SJSA1 (cell line): ENCODE measurements around the gene ITM2C. TPM values are rescaled to one million over a fixed set of nuclear protein-coding genes. Genes with fewer than 3 reads are reported as not detected.

ENCODE experiments used
- DNase-seq, 2 experiments: peaks; one replicate each; pipeline ENCODE4 v3.0.0-alpha.2; 2015 to 2020; ENCODE audit warnings: low spot score in 2 of 2, low read depth in 1 of 2
- H3K27ac ChIP-seq: fragments of 250-450 bp; sonication (Bioruptor Pico); 2 replicates; pipeline ENCODE4 v1.5.1; 2020; ENCODE audit warnings: mild to moderate bottlenecking, moderate library complexity
- H3K27me3 ChIP-seq: fragments of 250-450 bp; sonication (Bioruptor Pico); replicated peaks from 2 replicates; pipeline ENCODE4 v1.5.1; 2020; ENCODE audit warnings: mild to moderate bottlenecking, moderate library complexity
- H3K36me3 ChIP-seq: fragments of 250-450 bp; sonication (Bioruptor Pico); 2 replicates; pipeline ENCODE4 v1.5.1; 2020; ENCODE audit warnings: mild to moderate bottlenecking
- H3K4me1 ChIP-seq: fragments of 250-450 bp; sonication (Bioruptor Pico); replicated peaks from 2 replicates; pipeline ENCODE4 v1.6.1; 2021; ENCODE audit warnings: mild to moderate bottlenecking
- H3K4me3 ChIP-seq: fragments of 250-450 bp; sonication (Bioruptor Pico); 2 replicates; pipeline ENCODE4 v1.5.1; 2020; ENCODE audit warnings: mild to moderate bottlenecking
- H3K9me3 ChIP-seq: fragments of 250-450 bp; sonication (Bioruptor Pico); replicated peaks from 2 replicates; pipeline ENCODE4 v1.5.1; 2020; ENCODE audit warnings: mild to moderate bottlenecking
- total RNA-seq: library from RNA; depleted of rRNA; stranded (reverse); fragments of >200 nt; shearing (Covaris generic); gene quantifications from 2 replicates; pipeline ENCODE4 v1.2.3, GENCODE V29; 2014

ITM2C gene
- total RNA-seq, 1 experiment from 2014 or later: 216 TPM

DNA sequence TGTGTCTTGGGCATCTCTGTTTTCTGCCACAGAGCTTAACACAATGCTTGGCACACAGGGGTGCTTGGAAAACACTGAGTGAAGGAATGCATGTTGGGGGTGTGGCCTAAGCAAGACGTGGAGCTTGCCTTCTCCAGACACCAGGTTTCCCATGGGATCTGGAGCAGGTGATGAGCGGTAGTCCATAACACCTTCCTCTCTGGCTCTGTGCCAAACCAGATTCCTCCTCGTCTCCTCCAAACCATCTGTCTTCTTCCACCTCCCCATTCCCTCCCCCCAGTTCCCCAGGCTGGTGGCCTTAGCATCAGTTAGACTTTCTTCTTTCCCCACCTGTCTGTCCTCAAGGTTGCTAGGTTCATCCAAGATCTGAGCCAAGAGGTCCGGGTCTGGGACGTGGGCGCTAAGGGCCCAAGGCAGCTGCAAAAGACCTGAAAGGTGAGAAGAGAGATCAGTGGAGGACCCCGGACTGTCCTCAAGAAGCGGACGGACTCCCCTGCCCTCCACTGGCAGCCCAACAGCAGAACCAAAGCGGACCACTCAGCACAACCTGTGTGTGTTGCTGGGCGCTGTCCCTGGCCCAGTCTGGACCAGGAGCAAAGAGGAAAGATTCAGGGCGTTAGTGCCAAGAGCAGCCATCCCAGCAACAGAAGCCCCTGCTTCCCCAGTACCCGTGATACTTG is 1.2 kb upstream of the ITM2C start:
- peaks cover 17% of the 10 kb centered on the region for H3K4me1 ChIP-seq
- no peak for DNase-seq
- H3K27ac ChIP-seq: no peak overlapping the region
- H3K36me3 ChIP-seq: peaks cover 7% of the 10 kb centered on the region
- peaks cover 4% of the 10 kb centered on the region for H3K9me3 ChIP-seq
- no peaks in the 10 kb centered on the region for H3K27me3 ChIP-seq
- H3K4me3 ChIP-seq: no peak overlapping the region

DNA sequence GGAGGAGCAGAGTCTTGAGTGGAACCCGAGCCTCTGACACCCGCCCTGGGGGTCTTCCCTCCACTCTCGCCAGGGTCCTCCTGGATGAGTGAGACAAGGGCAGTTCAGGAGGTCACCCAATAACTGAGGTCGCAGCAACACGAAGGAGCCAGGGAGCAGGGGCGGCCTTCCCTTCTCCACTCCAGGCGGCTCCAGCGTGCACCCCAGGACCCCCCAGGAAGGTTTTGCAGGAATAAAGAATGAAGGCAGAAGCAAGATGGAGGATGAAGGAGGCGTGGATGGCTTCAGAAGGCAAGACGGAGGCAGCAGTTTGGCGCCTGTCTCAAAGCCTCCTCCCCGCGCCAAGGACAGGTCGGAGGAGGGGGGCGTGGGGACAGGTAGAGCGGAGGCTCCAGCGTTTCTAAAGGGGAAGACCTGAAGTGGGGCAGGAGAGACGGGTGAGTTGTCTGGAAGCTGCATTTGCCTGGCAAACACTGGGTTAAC is 579 bp upstream of the ITM2C start:
- Histone ChIP-seq H3K4me1 (peaks cover 17% of the 10 kb centered on the region), H3K4me3 (peak overlapping the region; percentile 97), H3K36me3 (peaks cover 11% of the 10 kb centered on the region), H3K27me3 (no peaks in the 10 kb centered on the region), H3K27ac (no peak overlapping the region), H3K9me3 (peaks cover 4% of the 10 kb centered on the region)
- DNase-seq: no peak

DNA sequence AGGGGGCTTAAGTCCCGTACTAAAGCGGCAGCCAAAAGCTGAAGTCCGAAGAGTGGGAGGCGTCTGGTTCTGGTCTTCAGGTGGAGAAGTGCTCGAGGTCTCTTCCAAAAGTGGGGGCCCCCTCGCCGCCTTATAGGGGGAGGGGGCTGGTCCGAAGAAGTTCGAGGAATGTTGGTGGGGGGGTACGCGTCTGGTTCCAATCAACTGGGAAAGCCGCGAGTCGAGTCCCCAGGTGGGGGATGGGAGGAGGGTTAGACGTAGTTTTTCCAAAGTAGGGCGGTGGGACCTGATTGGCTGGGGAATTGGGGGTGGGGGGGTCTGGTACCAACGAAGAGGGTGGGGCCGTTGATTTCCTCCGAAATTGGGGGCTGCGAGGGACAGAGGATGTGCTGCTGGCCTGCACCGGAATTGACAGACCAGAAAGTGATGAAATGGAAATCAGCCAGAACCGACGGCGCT is 594 bp downstream of the ITM2C start:
- H3K4me1 ChIP-seq: peaks cover 17% of the 10 kb centered on the region

DNA sequence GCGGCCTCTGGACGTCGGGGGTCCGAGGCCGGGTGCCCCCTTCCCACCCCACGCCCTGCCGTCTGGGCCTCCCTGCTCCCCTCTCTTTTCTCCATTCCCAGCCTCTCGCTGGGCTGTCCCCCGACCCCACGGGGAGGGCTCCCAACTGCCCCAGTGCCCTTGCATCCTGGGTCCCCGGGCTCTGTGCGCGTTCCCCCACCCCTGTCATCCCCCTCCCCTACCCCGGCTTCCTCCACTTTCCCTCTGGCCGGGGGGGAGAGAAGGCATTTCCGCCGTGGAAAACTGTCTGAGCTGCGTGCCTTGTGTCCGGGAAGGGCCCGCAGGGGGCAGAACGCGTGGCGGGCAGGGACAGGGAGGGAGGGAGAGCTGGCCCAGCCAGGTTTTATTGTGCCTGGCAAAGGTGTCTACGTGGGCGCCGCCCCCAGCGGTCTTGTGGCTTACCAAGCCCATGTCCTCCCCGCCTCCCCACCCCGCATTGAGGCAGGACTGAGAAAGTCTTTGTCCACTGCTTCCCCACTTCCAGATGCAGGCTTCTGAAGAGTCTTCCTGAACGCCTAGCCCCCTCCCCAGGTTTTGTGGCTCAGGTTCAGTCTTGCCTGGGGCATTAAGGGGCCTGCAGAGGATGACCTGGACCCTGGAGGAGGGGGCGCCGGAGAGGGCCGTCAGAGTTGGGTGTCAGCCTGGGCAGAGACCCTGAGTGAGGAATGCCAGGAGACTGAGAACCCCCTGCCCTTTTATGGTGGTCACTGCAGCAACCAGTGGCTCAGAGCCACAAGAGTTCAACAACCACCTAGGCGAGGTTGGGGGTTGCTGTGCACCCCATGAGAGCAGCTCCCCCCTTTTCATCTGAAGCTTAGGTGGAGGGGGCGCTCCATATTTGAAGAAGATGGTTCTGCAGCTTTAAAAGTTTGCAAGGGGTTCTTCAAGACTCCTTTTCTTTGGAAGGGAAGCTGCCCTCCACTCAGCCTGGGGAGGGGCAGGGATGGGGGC is 1.3 kb downstream of the ITM2C start:
- H3K27me3 ChIP-seq: no peaks in the 10 kb centered on the region
- H3K4me3 ChIP-seq: peak overlapping the region; percentile 97
- DNase-seq: peak in 1 of 2 experiments; percentile 37
- H3K36me3 ChIP-seq: peaks cover 11% of the 10 kb centered on the region
- H3K27ac ChIP-seq: no peak overlapping the region
- peaks cover 18% of the 10 kb centered on the region for H3K4me1 ChIP-seq
- H3K9me3 ChIP-seq: peaks cover 4% of the 10 kb centered on the region

More for the DNA sequence above, 594 bp downstream of the ITM2C start:
- peaks cover 11% of the 10 kb centered on the region for H3K36me3 ChIP-seq
- DNase-seq: peak in 1 of 2 experiments; percentile 43
- H3K4me3 ChIP-seq: peak overlapping the region; percentile 97
- H3K9me3 ChIP-seq: peaks cover 4% of the 10 kb centered on the region
- H3K27ac ChIP-seq: peak overlapping the region; percentile 31; the same call in 1 of the 2 replicates
- H3K27me3 ChIP-seq: no peaks in the 10 kb centered on the region

DNA sequence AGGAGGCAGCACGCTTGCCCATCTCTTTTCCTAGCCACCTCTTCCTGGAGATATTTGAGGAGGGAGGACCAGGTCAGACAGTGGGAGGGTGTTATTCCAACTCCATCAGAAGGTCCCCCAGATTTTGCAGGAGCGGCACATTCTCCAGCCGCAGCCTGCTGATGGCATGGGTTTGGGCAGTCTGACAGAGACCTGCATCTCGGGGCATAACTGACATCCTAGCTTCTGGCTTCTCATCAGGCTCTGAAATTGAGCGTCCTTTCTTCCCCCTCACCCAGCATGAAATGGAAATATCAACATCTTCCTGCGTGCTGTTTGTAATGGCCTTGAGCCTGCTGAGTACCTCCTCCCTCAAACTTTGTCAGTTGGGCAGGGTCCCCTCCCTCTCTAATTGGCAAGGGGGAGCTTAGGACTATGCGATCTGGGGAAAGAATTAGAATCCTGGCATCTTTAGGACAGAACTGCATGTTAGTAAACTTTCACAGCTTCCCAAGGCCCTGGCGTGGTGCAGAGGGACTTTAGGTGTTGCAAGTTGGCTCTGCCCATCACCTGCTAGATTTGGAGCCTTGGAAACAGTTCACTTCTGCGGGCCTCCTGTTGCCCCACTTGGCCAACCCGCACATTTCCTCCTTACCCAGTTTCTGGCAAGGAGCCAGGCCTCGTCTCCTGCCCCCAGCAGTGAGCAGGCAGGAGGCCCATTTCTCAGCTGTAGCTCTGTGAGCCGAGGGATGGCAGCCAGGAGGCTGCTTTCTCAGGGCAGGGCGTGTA is 2.2 kb downstream of the ITM2C start:
- peak in 1 of 2 experiments; percentile 48 for DNase-seq
- Histone ChIP-seq H3K36me3 (peaks cover 11% of the 10 kb centered on the region), H3K4me3 (no peak overlapping the region), H3K27ac (no peak overlapping the region), H3K9me3 (peaks cover 4% of the 10 kb centered on the region), H3K4me1 (peaks cover 21% of the 10 kb centered on the region), H3K27me3 (no peaks in the 10 kb centered on the region)

DNA sequence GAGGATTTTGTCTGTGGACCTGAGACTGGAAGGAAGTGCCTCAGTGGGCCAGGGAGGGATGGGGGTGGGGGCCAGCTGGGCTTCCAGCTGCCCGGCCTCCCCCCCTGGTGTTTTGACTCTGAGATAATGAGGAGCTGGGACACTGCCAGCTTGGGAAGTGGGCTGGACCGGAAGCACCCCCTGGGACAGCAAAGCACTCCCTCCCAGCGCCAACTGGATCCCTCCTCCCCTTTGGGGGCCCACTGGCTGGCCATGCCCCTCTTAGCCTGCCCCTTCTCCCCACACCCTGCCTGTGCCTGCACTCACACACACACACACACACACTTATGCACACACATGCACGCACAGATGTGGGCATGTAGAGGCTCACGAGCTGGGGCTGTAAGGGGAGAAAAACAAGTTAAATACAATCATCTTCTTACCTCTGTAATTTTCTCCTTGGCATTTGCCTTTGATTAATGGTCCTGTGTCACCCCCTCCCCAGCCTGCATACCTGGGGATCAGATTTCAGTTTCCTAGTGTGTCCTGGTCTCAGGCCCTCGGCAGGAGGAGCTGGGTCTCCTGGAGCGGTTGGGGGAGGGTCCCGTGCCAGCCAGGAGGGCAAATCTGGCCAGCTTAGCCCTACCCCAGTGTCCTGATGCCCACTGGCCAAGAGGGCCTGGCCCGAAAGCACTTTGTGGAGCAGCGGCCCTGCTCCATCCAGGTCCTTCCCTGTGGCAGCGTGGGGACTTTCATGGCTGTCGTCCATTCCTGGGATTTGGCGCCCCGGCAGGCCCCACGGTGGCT is 3.6 kb downstream of the ITM2C start:
- H3K27ac ChIP-seq: no peak overlapping the region
- no peaks in the 10 kb centered on the region for H3K27me3 ChIP-seq
- peaks cover 21% of the 10 kb centered on the region for H3K4me1 ChIP-seq
- DNase-seq: peak in 1 of 2 experiments; percentile 39
- H3K36me3 ChIP-seq: peaks cover 13% of the 10 kb centered on the region
- peaks cover 4% of the 10 kb centered on the region for H3K9me3 ChIP-seq
- H3K4me3 ChIP-seq: no peak overlapping the region

DNA sequence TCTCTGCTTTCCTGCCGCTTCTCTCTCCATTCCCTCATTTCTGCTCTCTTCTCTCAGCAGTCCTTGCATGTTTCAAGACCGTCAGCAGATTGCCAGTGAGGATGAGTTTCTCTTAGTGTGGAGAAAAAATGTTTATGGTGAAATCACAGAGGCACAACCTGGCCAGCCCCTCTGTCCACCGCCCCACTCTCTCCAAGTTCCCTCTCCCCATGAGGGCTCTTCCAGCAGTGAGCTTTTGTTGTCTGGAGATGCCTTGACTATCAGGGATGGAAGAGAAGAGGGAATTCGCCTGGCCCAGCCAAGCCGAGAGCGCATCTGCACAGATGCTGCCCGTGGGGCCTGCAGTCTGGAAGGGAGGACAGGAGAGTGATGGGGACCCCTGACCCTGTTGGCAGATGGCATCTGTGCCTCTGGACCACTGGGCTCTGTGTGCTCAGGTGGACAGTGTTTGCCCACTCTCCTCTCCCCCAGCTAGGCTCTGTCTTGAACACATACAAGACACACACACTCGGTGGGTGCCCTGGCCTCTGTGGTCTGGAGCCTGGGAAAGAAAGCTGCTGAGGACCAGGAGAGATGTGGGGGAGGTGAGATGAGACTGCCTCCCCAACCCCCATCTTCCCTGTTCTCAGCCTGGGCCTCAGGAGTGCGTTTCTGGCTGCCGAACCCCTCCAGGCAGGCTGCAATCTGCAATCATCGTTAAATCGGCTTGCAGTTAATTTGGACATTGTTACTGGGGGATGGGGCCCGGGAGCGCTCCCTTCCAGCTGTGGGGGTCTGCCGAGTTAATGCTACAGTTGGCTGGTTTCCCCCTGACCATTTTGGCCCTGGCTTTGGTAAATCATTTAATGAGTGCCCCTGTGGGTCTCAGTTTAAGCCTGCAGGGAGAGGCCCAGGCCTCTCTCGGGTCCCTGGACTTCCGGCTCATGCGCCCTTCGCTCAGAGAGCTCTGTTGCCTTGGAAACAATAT is 4.5 kb downstream of the ITM2C start:
- no peaks in the 10 kb centered on the region for H3K27me3 ChIP-seq
- no peak overlapping the region for H3K27ac ChIP-seq
- peaks cover 21% of the 10 kb centered on the region for H3K4me1 ChIP-seq
- H3K4me3 ChIP-seq: no peak overlapping the region
- H3K9me3 ChIP-seq: peaks cover 4% of the 10 kb centered on the region
- peak in 1 of 2 experiments; percentile 35 for DNase-seq
- H3K36me3 ChIP-seq: peaks cover 21% of the 10 kb centered on the region

DNA sequence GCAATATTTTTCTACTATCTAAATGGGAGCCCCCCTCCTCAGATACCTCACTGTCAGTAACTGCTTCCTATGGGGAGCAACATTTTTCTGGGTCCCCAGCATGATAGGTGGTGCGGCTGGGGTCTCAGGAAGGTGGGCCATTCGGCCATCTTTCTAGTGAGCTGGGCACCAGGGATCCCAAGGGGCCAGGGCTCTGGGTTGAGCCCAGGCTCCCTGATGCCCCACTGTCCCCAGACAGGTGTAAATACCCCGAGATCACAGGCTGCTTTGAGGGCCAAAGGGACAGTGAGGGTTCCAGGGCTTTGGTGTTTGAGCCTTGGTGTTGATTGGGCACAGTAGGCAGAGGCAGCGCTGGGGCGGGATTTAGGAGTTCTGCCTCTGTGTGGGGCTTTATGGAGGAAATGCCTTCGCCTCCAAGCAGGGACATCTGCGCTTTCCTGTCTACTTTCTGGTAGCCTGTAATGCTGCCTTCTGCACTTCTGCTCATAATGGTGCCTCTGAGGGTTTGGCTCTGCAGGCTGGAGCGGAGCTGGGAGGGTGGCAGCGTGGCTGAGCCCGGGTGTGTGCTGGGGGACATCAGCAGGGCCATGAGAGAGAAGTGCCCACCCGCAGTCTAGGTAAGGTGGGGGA is 5.3 kb downstream of the ITM2C start:
- Histone ChIP-seq H3K36me3 (peaks cover 27% of the 10 kb centered on the region), H3K4me3 (no peak overlapping the region), H3K27ac (no peak overlapping the region), H3K27me3 (no peaks in the 10 kb centered on the region), H3K9me3 (peaks cover 2% of the 10 kb centered on the region), H3K4me1 (peaks cover 19% of the 10 kb centered on the region)
- peak in 1 of 2 experiments; percentile 40 for DNase-seq

DNA sequence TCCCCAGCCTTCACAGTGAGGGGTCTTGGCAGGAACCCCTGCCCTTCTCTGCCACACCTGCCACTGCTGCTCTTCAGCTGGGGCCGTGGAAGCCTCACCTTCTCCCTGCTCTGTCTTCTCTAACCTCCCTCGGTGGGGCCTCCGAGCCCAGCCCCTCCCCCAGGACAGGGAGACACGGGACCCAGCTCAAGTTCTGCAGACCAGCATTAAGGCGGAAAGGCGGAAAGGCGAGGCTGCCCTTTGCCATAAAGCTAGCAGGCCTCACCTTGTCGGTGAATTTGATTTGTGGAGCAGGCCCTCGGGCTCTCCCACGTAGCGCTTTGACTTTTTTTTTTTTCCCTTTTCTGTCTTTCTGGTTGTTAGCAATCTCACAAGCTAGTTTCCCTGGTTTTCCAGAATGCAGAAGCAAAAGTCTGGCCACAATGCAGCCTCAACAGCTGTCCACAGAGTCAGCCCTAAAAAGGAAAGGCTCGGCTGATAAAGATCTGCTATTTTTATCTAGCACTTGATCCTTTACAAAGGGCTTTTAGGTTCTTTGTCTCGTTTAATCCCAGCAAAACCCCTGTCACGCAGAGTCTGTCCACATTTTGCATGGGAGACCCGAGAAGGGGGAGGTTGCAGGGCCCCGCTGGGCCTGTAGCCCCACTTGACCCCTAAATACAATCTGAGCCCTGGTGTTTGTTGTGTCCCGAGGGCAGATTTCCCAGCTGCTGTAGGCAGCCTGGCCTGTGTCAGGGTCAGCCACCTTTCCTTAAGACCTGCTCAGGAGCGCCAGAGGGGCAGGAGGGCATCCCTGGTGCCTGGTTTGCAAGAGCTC is 6.0 kb downstream of the ITM2C start:
- Histone ChIP-seq H3K27ac (no peak overlapping the region), H3K27me3 (no peaks in the 10 kb centered on the region), H3K4me1 (peaks cover 18% of the 10 kb centered on the region), H3K9me3 (no peaks in the 10 kb centered on the region), H3K4me3 (no peak overlapping the region), H3K36me3 (peaks cover 27% of the 10 kb centered on the region)
- DNase-seq: peak in 1 of 2 experiments; percentile 40

DNA sequence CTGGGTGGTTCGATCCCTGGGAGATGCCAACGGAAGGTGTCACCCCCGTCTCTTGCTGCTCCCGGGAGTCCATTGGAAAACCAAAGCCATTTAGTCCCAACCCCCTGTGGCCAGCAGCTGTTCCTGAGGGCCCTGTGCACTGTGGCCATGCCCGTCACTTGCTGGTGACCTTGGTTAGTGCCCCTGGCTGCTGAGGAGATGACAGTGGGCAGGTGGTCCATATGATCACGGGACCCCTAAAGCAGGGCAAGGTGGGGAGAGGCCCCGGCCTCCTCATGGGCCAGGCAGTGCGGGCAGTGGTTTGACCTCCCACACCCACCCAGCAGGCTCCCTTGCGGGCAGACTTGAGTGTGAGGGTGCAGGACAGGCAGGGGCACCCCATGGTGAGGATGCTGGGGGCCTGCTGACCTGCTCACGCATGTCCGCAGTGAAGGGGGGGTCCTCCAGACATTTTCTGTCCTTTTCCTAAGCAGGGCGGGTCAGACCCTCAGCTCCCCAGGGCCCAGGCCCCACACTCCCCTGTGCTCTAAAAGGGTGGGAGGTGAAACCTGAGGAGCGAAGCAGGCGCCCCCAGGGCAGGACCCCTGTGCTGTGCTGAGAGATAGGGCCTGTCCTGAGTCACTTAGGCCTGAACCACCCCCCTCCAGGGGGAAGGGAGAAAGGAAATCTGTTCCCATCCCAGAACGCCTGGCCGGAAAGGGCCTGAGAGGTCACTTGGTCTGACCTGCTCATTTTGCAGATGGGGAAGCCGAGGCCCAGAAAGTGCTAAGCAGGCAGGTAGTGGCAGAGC is 6.8 kb downstream of the ITM2C start:
- Histone ChIP-seq H3K27me3 (no peaks in the 10 kb centered on the region), H3K4me1 (peaks cover 11% of the 10 kb centered on the region), H3K9me3 (no peaks in the 10 kb centered on the region), H3K27ac (no peak overlapping the region), H3K4me3 (no peak overlapping the region), H3K36me3 (peaks cover 30% of the 10 kb centered on the region)
- DNase-seq: peak in 1 of 2 experiments; percentile 37
